PC-9 (cell line): ENCODE measurements around the gene FBXO48. TPM values are rescaled to one million over a fixed set of nuclear protein-coding genes. Genes with fewer than 3 reads are reported as not detected.

ENCODE experiments used
- BruUV-seq: library from RNA; stranded (reverse); fragments of 400-500 nt; replicated peaks from 2 replicates; lab custom pipeline; 2021; lab: Mats Ljungman, UMichigan
- CTCF ChIA-PET: fragments of 300-600 bp; sonication (Branson Sonifier 250); formaldehyde crosslinking; loops from one replicate; lab custom pipeline; 2022; ENCODE audit warnings: antibody characterized with exemption; lab: Charles Lee
- POLR2A ChIA-PET: fragments of 300-600 bp; sonication (Branson Sonifier 250); formaldehyde crosslinking; loops from one replicate; lab custom pipeline; 2022; ENCODE audit warnings: antibody characterized with exemption; ENCODE audit not compliant: unreplicated experiment; lab: Charles Lee
- DNase-seq, 2 experiments: peaks; one replicate each; pipeline versions ENCODE4 v3.0.0 to v3.0.0-alpha.2; 2015 to 2022; ENCODE audit warnings: mixed read lengths in 1 of 2
- H2AFZ ChIP-seq: fragments of 200-600 bp; sonication (generic); 2 replicates; pipeline ENCODE4 v1.8.1; 2017; ENCODE audit warnings: antibody characterized with exemption
- H3F3A ChIP-seq: fragments of 200-600 bp; sonication (generic); 2 replicates; pipeline ENCODE4 v1.8.1; 2017; ENCODE audit warnings: antibody characterized with exemption, mild to moderate bottlenecking, low read depth; ENCODE audit not compliant: insufficient read depth
- H3K27ac ChIP-seq: fragments of 200-600 bp; sonication (generic); 2 replicates; pipeline ENCODE4 v1.6.1; 2016; ENCODE audit warnings: mixed run types
- H3K27me3 ChIP-seq: fragments of 200-600 bp; sonication (generic); 2 replicates; pipeline ENCODE4 v1.6.1; 2016; ENCODE audit warnings: low read depth, mixed run types; ENCODE audit not compliant: insufficient read depth
- H3K36me3 ChIP-seq: fragments of 200-600 bp; sonication (generic); 2 replicates; pipeline ENCODE4 v1.6.1; 2016; ENCODE audit warnings: low read depth, mixed run types
- H3K4me1 ChIP-seq: fragments of 200-600 bp; sonication (generic); replicated peaks from 2 replicates; pipeline ENCODE4 v1.6.1; 2016; ENCODE audit warnings: mixed run types; ENCODE audit not compliant: insufficient read depth
- H3K4me2 ChIP-seq: fragments of 200-600 bp; sonication (generic); 2 replicates; pipeline ENCODE4 v1.6.1; 2017; ENCODE audit warnings: mixed run types
- H3K4me3 ChIP-seq: fragments of 200-600 bp; sonication (generic); 2 replicates; pipeline ENCODE4 v1.6.1; 2016; ENCODE audit warnings: mixed run types
- H3K79me2 ChIP-seq: fragments of 200-600 bp; sonication (generic); 2 replicates; pipeline ENCODE4 v1.6.1; 2017; ENCODE audit warnings: low read depth, mixed run types
- H3K9me2 ChIP-seq: fragments of 200-600 bp; sonication (generic); 2 replicates; pipeline ENCODE4 v1.8.1; 2017; ENCODE audit warnings: mild to moderate bottlenecking; ENCODE audit not compliant: insufficient read depth
- H3K9me3 ChIP-seq: fragments of 200-600 bp; sonication (generic); 2 replicates; pipeline ENCODE4 v1.8.1; 2016; ENCODE audit warnings: low read depth; ENCODE audit not compliant: insufficient read depth
- H4K20me1 ChIP-seq: fragments of 200-600 bp; sonication (generic); 2 replicates; pipeline ENCODE4 v1.8.1; 2017; ENCODE audit not compliant: insufficient read depth
- CTCF ChIP-seq: fragments of 200-600 bp; sonication (generic); conservative IDR thresholded peaks from 2 replicates; pipeline ENCODE4 v1.6.1; 2017; ENCODE audit warnings: mixed run types, antibody characterized with exemption, mild to moderate bottlenecking, moderate library complexity
- EZH2 ChIP-seq: fragments of 200-600 bp; sonication (generic); IDR thresholded peaks from 2 replicates; pipeline ENCODE4 v1.8.0; 2017; ENCODE audit warnings: antibody characterized with exemption, low read depth
- intact Hi-C: fragments of 100-400 bp; cut with micrococcal nuclease; formaldehyde crosslinking; loops from one replicate; pipeline ENCODE4 v1.10.0; 2022; ENCODE audit not compliant: unreplicated experiment
- total RNA-seq: library from RNA; stranded (reverse); gene quantifications from 2 replicates; pipeline ENCODE4 v1.2.3, GENCODE V29; 2021

Gene FBXO48
- total RNA-seq, 1 experiment from 2014 or later: 1.6 TPM

GRCh38 chr2:68432696-68433658 is 34.1 kb downstream of the FBXO48 start:
- no peaks in the 10 kb centered on the region for H3F3A ChIP-seq
- H3K36me3 ChIP-seq: no peaks in the 10 kb centered on the region
- H2AFZ ChIP-seq: no peak overlapping the region
- no peaks in the 10 kb centered on the region for H3K9me3 ChIP-seq
- no peak for TF ChIP-seq CTCF
- TF ChIP-seq EZH2: no peak
- H3K4me1 ChIP-seq: no peaks in the 10 kb centered on the region
- ChIA-PET POLR2A (no interaction called here), CTCF (no interaction called here)
- H3K9me2 ChIP-seq: no peaks in the 10 kb centered on the region
- H4K20me1 ChIP-seq: no peaks in the 10 kb centered on the region
- H3K27ac ChIP-seq: no peak overlapping the region
- no peak overlapping the region for H3K4me2 ChIP-seq
- H3K79me2 ChIP-seq: no peaks in the 10 kb centered on the region
- H3K4me3 ChIP-seq: no peak overlapping the region
- no peaks in the 10 kb centered on the region for H3K27me3 ChIP-seq
- DNase-seq: no peak
- BruUV-seq: no TSS peak
- intact Hi-C loops: no loop called here

- Histone ChIP-seq H3F3A (no peaks in the 10 kb centered on the region), H3K4me1 (no peaks in the 10 kb centered on the region), H3K79me2 (no peaks in the 10 kb centered on the region), H3K4me3 (no peak overlapping the region), H4K20me1 (no peaks in the 10 kb centered on the region), H3K27me3 (no peaks in the 10 kb centered on the region), H2AFZ (no peak overlapping the region), H3K9me3 (no peaks in the 10 kb centered on the region), H3K36me3 (no peaks in the 10 kb centered on the region), H3K9me2 (no peaks in the 10 kb centered on the region), H3K27ac (no peak overlapping the region), H3K4me2 (no peak overlapping the region)
- no TSS peak for BruUV-seq
- POLR2A ChIA-PET: no interaction called here
- intact Hi-C loops: no loop called here
- DNase-seq: no peak
- CTCF ChIA-PET: no interaction called here
- TF ChIP-seq CTCF (no peak), EZH2 (no peak)
These were observed 35.6 kb downstream of the FBXO48 start for GRCh38 chr2:68431316-68431972.

- Histone ChIP-seq H3K4me2 (no peak overlapping the region), H3K9me3 (no peaks in the 10 kb centered on the region), H3K27ac (no peak overlapping the region), H3K9me2 (no peaks in the 10 kb centered on the region), H4K20me1 (no peaks in the 10 kb centered on the region), H2AFZ (no peak overlapping the region), H3K4me1 (no peaks in the 10 kb centered on the region), H3F3A (no peaks in the 10 kb centered on the region), H3K79me2 (no peaks in the 10 kb centered on the region), H3K27me3 (no peaks in the 10 kb centered on the region), H3K4me3 (no peak overlapping the region), H3K36me3 (no peaks in the 10 kb centered on the region)
- DNase-seq: no peak
- TF ChIP-seq CTCF: no peak
- TF ChIP-seq EZH2: no peak
- ChIA-PET CTCF (no interaction called here), POLR2A (no interaction called here)
- intact Hi-C loops: no loop called here
- no TSS peak for BruUV-seq
These were observed 37.7 kb downstream of the FBXO48 start for GRCh38 chr2:68429311-68429826.
